Hepatocyte (in vitro differentiated cells): ENCODE data around the gene LRRC4C.

Source experiments
- EZH2 ChIP-seq: fragments of 200-600 bp; sonication (generic); IDR thresholded peaks from 2 replicates; pipeline ENCODE4 v1.6.1; 2016; ENCODE audit warnings: antibody characterized with exemption, mild to moderate bottlenecking, borderline replicate concordance
- EZH2phosphoT487 ChIP-seq: fragments of 200-600 bp; sonication (generic); IDR thresholded peaks from one replicate; pipeline ENCODE4 v1.6.1; 2018; ENCODE audit warnings: antibody characterized with exemption, mild to moderate bottlenecking, low read depth, moderate library complexity; ENCODE audit not compliant: unreplicated experiment, severe bottlenecking
- TF ChIP-seq, protein P1 (sequence below): fragments of 200-600 bp; sonication (generic); IDR thresholded peaks from 2 replicates; pipeline ENCODE4 v1.5.1; 2016; ENCODE audit warnings: antibody characterized with exemption, mild to moderate bottlenecking; ENCODE audit not compliant: poor library complexity

DNA sequence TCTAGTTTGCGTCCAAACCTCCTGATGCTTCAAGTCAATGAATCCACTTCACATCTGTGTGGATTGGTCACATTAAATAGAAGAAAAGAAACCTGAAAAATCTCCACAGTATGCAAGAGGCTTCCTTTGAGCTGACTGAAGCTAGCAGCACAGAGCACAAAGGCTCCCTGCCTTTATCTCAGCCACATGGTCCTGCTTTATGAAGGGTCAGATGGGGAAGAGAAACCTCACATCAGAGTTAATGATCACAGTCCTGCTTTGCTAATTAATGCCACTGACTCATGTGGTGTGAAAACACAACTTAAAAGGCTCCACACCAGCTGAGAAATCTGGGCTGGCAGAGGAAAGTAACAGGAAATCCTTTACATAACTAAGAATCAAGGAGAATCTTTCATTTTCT is 1291.0 kb downstream of the LRRC4C start:
- TF ChIP-seq, protein P1, sequence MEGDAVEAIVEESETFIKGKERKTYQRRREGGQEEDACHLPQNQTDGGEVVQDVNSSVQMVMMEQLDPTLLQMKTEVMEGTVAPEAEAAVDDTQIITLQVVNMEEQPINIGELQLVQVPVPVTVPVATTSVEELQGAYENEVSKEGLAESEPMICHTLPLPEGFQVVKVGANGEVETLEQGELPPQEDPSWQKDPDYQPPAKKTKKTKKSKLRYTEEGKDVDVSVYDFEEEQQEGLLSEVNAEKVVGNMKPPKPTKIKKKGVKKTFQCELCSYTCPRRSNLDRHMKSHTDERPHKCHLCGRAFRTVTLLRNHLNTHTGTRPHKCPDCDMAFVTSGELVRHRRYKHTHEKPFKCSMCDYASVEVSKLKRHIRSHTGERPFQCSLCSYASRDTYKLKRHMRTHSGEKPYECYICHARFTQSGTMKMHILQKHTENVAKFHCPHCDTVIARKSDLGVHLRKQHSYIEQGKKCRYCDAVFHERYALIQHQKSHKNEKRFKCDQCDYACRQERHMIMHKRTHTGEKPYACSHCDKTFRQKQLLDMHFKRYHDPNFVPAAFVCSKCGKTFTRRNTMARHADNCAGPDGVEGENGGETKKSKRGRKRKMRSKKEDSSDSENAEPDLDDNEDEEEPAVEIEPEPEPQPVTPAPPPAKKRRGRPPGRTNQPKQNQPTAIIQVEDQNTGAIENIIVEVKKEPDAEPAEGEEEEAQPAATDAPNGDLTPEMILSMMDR, result no peak
- TF ChIP-seq EZH2phosphoT487, result no peak
- no peak for TF ChIP-seq EZH2
